Hepatic stellate cell (primary cell): ENCODE data around the gene ELMO1.

Source experiments
- DNase-seq: peaks from one replicate; pipeline ENCODE4 v3.0.0; 2011; ENCODE audit warnings: low spot score

ELMO1 gene

DNA sequence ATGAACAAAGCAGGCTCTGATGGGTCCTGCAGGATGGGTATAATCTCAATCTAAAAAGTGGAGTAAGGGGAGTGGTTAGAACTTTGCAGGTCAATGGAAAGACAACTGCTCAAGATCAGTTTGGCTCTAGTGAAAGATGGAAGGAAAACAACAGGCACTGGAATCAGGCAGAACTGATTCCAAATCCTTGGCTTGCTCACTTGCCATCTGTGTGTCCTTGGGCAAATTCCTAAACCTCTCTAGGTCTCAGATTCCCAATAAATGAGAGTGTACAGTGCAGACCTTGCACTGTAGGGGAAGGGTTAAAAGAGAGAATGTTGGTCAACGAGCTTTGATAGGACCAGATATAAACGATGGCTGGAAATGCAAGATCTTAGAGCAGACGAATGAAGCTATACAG lies 538.3 kb downstream of the ELMO1 start:
- no peak for DNase-seq

DNA sequence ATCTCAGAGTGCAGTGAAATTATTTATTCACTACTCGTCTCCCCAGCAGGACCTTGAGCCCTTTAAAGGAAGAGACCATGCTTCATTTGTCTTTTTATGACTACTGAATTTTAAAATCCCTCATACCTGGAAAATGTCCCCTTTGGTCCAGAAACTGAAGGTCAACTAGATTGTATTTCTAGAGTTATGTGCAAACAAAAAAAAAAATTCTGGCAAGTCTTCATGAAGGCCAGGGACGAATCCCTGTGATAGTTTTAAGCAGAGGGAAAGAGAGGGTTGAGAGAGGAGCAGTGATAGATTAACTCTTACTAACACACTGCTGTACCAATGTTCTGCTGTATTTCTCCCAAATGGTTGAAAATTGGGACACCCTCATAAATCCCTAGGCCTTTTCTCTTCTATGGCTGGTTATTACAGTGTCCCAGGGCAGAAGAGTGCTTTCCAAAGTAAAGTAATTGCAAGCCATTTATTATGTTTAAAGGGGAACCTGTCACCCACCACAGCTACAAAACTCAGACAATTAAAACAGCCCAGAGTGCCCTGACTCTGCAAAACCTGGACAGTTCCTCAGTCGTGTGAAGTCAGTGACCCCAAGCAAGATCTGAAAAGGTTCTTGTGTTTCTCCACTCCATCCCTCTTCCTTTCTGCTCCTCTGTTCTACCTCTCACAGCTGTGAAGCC lies 541.6 kb downstream of the ELMO1 start:
- DNase-seq: no peak

DNA sequence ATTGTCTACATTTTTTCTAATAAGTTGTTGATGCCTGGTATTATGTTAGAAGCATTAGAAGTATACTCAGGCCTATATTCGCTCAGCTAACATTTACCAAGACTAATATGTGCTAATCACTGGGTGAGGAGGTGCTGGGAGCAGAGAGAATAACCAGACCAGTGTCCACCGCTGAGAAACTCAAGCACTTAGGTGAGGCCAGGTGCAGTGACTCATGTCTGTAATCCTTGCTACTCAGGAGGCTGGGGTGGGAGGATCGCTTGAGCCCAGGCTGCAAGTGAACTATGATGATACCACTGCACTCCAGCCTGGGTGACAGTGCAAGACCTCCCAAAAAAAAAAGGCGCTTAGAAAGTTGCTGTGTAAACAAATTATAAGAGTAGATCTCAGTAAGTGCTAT lies 542.2 kb downstream of the ELMO1 start:
- no peak for DNase-seq

DNA sequence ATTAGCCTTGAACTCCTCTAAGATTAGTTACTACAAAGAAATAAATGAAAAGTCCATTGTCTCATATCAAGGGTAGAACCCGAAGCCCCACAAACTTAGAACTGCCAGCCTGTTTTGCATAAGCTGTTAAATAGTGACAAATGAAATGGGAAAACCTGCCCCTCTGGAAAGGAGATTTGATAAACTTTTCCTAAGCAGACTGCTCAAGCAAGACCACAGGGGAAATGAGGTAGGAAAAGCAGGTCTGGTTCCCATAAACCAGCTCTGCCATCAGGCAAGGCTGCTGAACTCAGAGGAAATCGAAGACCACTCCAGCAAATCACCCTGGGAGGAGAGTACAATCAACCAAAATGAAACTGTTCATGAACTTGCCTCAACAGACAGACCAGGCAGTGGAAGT lies 542.8 kb downstream of the ELMO1 start:
- no peak for DNase-seq

DNA sequence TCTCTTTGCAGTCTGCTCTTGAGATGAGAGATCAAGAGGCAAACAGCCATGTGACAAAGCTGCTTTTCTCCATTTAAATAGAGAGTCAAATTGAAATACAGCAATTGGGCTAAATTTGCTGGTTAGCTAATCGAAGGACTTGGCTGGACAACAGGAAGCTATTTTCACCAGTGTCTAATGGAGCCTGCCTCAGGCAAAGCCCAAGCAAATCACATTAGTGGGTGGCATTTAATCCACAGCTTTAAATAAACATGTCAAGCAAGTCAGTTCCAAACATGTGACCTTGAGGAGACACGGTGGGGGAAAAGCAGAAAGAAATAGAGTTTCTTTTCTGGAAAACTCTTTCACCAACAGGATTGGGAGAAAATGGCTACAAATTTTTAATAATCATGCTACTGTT lies 543.9 kb downstream of the ELMO1 start:
- DNase-seq: no peak

DNA sequence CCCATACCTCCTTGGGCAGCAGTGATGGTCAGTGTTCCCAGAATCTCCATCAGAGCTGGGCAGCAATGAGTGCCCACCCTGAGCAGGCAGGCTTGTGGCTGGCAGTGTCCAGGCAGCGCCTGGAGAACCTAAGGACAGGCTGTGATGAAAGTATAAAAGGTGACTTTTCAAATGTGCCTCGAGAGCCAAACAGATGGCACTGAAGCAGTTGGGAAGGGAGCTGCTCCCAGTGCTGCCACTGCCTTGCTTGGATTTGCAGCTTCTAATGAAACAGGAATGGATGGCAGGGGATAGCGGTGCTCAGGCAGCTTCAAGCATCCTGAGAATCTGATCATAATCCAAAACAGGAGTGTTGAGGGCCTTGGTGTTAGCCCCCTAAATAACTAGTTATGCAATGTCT lies 544.6 kb downstream of the ELMO1 start:
- no peak for DNase-seq

DNA sequence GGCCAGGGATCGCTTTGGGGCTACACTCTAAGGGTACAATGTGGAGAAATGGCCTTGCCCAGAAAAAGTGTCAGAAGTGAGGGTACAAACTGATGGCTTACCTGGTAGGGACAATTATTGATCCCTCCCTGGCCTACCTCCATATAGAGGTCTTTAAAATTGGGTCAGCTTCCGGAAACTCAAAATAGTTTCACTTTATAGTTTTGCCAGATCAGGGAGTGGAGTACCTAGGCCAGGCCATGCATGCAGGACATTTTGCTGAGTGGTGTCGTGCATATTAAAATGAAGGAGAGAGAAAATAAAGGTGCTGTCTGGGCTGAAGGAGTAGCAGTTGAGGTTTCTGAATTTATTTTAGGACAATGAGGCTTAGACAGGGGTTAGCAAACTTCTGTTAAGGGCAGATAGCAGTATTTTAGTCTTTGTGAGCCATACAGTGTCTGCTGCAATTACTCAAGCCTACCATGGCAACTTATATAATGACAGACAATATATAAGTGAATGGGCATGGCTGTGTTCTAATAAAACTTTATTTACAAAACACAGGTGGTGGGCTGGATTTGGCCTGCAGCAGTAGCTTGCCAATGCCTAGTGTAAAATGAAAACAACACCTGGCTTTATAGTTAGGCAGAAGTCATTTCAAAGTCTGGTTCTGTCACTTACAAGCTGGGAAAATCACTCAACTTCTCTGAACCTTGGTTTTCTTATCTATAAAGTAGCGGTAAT lies 547.5 kb downstream of the ELMO1 start:
- DNase-seq: no peak

DNA sequence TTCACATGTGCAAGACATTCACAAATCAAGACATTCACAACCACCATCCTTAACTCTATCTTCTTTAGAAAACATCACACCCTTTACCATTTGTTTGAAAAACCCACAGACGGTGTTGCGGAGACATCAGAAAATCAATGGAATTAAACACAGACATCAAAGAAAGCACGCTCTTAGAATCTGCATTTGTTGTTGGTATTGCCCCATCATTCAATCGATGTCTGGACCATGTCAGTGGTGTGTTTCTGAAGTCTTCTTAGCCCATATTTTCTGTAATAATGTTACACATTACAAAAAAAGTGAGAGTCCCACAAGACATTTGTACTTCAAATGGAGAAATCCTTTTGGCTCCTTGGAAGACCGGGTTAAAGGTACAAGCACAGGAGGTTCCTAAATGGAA lies 550.5 kb downstream of the ELMO1 start:
- DNase-seq: no peak

DNA sequence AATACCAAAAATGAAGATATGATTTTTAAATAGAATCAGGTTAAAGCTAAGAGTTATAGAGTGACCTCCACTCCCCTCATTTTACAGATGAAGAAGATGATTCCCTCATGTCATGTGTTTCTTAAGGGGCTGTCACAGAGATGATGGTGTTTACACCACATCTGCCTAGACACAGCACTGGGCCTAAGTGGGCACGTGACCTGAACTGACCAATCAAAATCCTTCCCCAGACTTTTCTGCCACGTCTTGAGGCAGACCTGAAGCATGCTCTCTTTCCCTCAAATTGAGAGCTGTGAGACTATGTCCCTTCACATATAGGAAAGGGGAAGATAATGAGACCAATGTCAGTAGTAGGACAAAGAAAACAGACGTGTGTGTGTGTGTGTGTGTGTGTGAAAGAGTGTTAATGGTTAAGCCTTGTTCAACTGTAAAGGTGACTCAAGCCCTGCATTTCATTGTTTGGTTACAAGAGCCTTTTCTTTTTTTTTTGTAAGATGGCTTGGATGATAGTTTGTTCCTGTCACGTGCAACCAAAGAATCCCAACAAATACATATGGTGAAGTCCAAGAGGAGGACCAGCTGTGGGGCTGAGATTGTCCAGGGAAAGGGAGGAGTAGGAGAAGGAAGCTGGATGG lies 551.6 kb downstream of the ELMO1 start:
- no peak for DNase-seq

DNA sequence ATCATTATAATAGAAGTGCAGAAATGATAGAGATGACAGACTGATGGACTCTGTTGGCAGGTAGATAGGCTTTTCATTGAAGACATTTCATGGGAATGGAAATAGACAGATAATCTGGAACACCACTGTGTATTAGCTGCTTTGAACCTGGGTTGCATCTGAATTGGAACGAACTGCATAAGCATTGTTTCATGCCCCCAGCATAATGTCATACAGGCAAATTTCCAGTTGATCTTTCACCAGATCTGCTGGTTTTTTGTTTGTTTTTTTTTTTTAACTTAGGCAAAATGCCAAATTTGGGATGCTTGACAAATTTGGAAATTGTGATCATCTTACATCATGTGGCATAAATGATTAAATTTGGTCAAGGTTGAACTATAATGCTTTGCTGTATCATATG lies 552.2 kb downstream of the ELMO1 start:
- DNase-seq: no peak

DNA sequence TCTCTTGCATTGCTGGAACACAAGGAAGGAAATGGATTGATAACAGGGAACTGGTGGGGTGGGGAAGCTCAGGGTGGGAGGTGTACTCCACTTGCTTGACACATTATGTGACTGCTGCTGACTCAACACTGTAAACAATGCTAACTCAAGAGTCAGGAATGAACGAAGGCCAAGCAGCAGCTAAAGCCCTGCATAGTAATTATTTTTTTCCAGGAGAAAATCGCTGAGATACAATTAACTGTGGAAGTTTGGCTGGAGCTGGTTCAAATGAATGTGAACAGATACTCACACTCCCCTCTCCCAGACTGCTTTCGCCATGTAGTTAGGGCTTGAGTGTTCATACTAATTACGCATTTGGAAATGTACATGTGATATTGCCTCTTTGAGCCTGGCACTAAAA lies 553.5 kb downstream of the ELMO1 start:
- no peak for DNase-seq

DNA sequence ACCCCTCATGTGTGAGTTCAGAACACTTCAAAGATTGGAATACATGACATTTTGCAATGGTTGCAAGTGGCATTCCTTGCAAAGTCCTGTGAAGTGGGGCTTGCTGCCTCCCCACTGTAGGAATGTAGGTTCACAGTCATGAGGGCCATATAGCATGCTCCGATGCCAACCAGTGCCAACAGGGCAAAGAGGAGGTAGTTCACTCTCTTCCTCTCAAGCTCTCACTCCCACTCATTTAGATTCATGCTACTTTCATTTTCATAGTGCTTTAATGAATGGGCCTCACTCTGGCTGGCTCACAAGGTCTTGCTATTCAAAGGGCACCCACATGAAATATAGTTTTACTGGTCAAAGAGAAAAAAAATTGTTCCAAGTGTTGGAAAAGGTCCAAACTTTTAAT lies 554.5 kb downstream of the ELMO1 start:
- no peak for DNase-seq

DNA sequence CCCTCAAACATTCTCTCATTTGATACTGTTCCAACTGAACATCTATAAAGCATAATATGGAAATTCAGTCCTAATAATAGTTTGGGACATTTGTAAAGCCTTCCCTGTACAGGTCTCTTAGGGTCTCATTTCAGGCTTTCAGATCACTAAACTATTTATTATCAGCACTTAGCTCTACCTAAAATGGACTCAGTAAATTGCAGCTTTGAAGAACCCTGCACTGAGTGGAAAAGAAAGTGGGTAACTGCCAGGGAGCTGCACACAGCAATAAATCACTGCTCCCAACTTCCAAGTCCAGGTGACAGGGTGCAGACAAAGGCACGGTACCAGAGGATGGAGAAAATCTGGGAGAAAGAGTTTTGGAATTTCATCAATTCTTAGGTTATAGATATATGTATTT lies 559.5 kb downstream of the ELMO1 start:
- no peak for DNase-seq

DNA sequence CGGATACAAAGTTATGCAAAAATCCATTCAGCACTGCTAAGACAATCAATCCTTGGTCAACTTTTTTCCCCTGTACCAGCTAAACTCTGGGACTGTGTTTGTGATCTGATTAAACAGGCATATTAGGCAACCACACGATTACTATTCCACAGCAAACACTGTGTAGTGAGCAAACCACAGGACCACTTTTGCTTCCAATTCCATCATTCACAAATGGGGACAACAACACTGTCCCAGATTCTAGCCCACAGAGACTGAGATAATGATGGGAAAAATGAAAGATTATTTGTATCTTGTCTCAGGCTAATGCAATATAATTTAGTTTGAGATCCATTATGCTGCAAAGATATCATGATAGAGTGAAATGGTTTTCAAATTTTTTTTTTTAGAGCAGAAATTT lies 560.7 kb downstream of the ELMO1 start:
- no peak for DNase-seq

DNA sequence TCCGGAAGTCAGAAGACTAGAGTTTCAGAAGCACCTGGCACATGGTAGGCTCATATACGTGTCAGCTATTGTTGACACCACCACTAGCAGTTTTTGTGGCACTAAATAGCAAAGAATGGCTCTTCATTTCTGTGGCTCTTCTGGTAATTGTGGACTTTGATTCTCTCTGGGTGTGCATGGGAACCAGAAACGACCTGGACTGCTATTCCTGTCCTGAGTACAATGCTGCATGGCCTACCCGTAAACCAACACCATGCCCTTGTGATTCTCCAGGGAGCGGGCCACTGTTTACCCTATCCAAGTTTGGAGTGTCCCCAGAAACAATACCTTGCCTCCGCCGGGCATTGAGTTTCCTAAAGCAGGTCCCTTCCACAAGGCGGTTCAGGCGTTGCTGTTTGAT lies 561.4 kb downstream of the ELMO1 start:
- DNase-seq: no peak

DNA sequence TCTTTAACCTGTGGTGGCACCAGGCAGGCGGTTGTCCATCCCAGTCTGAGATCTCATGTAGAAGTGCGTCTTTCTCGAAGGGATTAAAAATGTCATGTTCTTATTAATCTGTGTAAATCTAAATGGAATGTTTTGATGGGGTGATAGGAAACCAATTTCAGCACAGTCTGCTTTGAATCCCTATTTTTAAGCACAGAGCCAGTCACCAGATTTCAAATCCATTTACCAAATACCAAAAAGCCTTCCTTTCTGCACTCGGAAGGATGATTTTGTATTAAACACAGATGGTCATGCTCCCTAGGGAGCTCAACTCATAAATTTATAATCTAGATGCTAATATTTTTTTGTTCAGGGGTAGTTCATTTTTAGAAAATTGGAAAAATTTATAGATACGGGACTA lies 563.8 kb downstream of the ELMO1 start:
- no peak for DNase-seq

DNA sequence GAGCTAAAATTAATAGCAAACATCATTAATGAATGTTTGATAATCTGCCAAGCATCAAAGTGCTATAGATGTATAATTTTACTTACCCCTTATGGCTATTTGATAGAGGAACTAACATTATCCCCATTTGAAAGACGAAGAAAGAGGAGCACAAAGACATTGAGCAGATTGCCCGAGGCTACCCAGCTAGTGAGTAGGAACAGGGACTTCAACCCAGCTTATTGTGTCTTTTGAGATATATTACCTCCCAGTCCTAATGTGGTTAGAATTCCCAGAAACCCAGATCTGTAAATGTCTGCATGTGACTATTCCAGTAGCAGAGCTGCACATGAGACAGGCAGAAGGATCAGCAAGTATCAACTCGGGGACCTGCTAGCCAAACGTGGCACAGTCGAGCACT lies 564.3 kb downstream of the ELMO1 start:
- no peak for DNase-seq

DNA sequence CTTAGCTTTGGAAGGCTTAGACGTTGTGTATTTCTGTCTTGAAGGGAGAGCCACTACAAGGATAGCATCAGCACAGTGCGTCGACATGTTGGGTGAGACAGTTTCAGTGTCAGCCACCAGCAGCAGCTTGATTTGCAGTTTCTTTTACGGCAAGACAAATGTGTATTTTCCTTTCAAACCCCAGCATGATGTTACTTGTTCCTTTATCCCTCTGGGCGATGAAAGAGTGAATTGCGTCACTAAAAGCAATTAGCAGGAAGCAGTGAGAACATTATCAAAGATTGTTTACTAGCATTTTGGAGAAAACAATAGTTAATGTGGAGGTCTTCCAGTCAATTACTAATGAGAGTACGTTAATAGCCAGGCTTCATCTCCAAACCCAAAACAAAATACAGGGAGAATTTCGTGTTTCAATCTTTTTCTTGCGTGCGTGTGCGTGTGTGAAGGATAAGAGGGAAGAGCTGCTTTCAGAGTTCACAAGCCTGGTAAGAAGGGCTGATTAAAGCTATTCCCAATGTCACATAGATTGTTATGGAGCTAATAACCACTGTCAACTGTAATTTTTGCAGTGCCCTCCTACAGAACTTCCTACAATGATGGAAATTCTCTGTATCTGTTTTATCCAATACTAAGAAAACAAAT lies 567.3 kb downstream of the ELMO1 start:
- no peak for DNase-seq

DNA sequence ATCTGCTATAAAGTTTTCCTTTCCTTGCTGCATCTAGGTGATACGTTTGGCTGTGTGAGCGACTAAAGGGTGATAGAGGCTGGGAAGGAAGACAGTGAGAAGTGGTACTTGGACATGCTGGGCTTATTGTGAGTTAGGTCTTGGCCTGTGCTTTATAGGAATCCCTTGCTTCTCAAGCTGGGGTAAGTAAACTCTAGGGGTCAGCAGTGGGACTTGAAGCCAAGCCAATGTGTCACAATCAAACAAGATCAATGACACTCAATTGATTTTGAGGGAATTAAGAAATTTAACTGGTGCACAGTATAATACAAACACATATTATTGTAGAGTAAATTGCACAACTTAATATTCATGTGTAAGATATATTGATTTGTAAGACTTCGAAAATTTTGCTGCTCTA lies 568.6 kb downstream of the ELMO1 start:
- DNase-seq: no peak

DNA sequence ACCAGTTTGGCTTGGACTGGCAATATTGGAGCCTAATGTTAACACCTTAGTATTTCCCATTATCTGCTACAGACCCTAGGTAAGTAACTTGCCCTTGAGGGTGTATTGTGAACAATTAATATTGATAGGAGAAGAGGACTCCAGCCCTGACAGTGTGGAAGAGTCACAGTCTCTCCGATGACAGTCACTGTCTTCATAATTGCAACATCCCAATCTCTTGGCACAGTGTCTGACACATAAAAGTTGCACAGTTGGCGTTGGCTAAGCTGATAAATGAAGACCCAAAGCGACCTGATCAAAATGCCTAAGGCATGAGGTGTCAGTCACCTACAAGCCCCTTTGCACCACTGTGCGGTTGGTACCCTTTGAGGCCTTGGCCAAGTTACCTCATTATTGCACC lies 569.6 kb downstream of the ELMO1 start:
- DNase-seq: no peak

DNA sequence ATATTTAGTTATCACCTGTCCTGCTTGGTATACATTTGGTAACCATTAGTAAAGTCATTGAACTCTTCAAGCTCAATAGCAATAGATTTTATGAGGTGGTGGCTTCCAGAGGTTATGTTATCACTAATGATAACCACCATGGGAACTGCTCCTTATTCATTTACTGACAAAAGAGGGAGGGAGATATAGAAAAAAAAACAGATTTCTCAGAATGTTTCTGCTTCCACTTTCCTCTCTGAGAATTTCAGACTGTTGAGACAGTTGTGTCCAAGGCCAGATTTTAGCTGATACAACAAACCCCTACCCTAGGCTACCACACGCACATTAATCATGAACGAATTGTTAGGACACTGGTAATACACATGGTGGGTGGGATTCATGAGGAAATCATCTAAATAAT lies 570.4 kb downstream of the ELMO1 start:
- DNase-seq: no peak

DNA sequence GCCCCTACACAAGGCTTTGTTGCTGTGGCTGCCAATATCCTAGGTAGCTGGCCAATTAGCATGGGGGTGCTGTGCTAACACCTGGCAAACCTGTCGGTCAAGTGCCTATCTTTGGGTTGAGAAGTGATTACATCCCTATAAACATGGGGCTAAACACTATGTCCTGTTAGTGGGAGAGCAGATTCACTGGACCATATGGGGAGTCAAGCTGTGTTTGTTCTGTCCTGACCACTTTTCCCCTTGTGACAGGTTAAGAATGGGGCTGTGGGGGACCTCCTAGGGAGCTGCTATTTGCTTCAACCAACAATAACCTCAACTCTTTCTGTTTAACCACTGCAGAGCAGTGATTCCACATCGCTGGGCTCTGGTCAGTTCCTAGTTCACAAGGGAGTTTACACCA lies 572.9 kb downstream of the ELMO1 start:
- no peak for DNase-seq

DNA sequence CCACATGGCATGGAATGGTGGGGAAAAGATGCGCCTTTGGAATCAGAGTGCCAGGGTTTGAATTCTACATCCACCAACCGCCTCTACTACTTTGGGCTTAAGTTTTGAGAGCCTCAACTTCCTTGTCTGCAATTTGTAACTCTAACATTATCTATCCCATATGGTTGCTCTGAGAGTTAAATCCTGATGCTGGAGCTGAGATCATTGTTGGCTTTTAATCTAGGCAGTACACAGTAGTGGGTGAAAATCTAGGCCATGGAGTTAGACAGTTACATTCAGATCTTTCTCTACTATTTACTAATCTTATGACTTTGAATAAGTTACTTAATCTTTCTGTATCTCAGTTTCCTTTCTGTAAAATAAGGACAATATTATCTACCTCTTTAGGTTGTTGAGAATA lies 574.6 kb downstream of the ELMO1 start:
- no peak for DNase-seq
